ENCODE data around the gene CNN2.

- TF ChIP-seq GATA3 (IDR thresholded peaks at IDR 0.05; ENCODE audit: low read depth, low read length) (no peak), GATA2 (IDR thresholded peaks at IDR 0.05; ENCODE audit: low read depth, low read length) (no peak)
Measured at GRCh38 chr19:1063030-1063908, 36.9 kb downstream of the CNN2 start.
